ENCODE measurements around the gene PRTN3. TPM values are rescaled to one million over a fixed set of nuclear protein-coding genes. Genes with fewer than 3 reads are reported as not detected.
A peak's percentile ranks its signal among the peaks of the same experiment; 100 is the strongest.
"Not testable (repeated sequence)": the region's sequence is repeated elsewhere in the genome, so short reads cannot be mapped to it uniquely, and the experiment has no call there.

Gene PRTN3
- polyA plus RNA-seq, 10 donors: 0.89 to 6.4 (median 2.2) TPM

- DNase-seq: no peak
These were observed 2.5 kb downstream of the PRTN3 start for GRCh38 chr19:843180-843835.

GRCh38 chr19:843836-844545 is 3.2 kb downstream of the PRTN3 start:
- DNase-seq: no peak

GRCh38 chr19:844546-844971 is 3.8 kb downstream of the PRTN3 start:
- no peak for DNase-seq

- no peak for DNase-seq
These were observed 5.1 kb downstream of the PRTN3 start for GRCh38 chr19:845707-846521.

- no peak for DNase-seq
These were observed 7.7 kb downstream of the PRTN3 start for GRCh38 chr19:848386-848921.

GRCh38 chr19:849195-849594 is 8.4 kb downstream of the PRTN3 start:
- DNase-seq: not testable (repeated sequence)

- DNase-seq: peak; percentile 57 to 92 (median 86)
These were observed 9.6 kb downstream of the PRTN3 start for GRCh38 chr19:850221-850978.

GRCh38 chr19:850979-851335 is 10.2 kb downstream of the PRTN3 start:
- DNase-seq: no peak

- DNase-seq: no peak
These were observed 11.6 kb downstream of the PRTN3 start, which contains the start of gene ELANE for GRCh38 chr19:852136-853013. ELANE (plus strand) TSS chr19:852303; CDS start chr19:852329, 26 bp downstream.

- DNase-seq: no peak
These were observed 12.3 kb downstream of the PRTN3 start for GRCh38 chr19:853014-853585.

- not testable (repeated sequence) for DNase-seq
These were observed 12.9 kb downstream of the PRTN3 start for GRCh38 chr19:853614-854220.

- DNase-seq: no peak
These were observed 13.8 kb downstream of the PRTN3 start for GRCh38 chr19:854549-854948.

GRCh38 chr19:855142-855541 is 14.3 kb downstream of the PRTN3 start:
- DNase-seq: no peak

- DNase-seq: no peak
These were observed 14.8 kb downstream of the PRTN3 start for GRCh38 chr19:855566-856120.

GRCh38 chr19:858284-858683 is 17.5 kb downstream of the PRTN3 start:
- DNase-seq: no peak

GRCh38 chr19:858868-859843 is 18.4 kb downstream of the PRTN3 start, which contains the start of gene CFD:
CFD (plus strand) TSS chr19:859664; CDS start chr19:859690, 26 bp downstream.
- DNase-seq: peak in 1 of 3 donors; percentile 48

- no peak for DNase-seq
These were observed 20.4 kb downstream of the PRTN3 start for GRCh38 chr19:861141-861755.
